Measurements from ENCODE around the gene ISG20L2.

Gene ISG20L2

DNA sequence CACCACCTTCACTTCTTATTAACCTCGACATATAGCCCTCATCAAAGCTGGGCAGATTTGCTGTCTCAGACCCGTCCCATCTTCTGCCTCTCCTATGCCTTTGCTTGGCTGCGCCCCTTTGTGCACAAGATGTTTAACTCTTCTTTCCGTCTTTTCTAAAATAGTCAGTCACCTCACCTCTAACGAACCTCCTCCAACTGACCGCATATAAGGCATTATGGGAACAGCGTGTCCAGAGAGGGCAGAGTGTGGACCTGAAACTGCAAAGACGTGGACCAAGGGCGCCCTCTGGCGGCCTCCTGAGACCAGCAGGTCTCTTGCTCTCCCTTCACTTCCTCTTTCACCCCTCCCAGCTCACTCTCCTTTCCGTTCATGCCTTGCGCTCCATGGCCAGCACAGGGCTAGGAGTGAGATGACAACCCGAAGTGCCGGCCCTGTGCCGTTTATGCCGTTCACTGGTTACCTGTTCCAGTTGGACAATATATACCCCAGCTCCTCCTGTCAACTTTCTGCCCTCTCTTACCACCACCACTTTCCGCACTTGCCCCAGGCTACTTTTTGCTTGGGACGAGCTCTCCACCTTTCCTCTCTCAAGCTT lies 2.8 kb downstream of the ISG20L2 start:
- H3K4me2 ChIP-seq (ENCODE audit: low read length): peak overlapping the region; percentile 87
- no peak overlapping the region for H2AFZ ChIP-seq (ENCODE audit: low read length)

GRCh38 chr1:156721535-156721934 lies 7.0 kb downstream of the ISG20L2 start:
- Histone ChIP-seq H2AFZ (ENCODE audit: low read length) (no peak overlapping the region), H3K36me3 (ENCODE audit: insufficient read depth, low read length) (peaks cover 72% of the 10 kb centered on the region), H3F3A (ENCODE audit: insufficient read depth, low read length) (no peaks in the 10 kb centered on the region), H3K27ac (ENCODE audit: low read depth, low read length, poor library complexity, severe bottlenecking) (no peak overlapping the region), H3K9me3 (ENCODE audit: low read length) (no peaks in the 10 kb centered on the region), H3K4me3 (ENCODE audit: low read depth, low read length, poor library complexity, severe bottlenecking) (no peak overlapping the region), H3K4me2 (ENCODE audit: low read length) (no peak overlapping the region), H4K20me1 (ENCODE audit: insufficient read depth, low read length) (peaks cover 3% of the 10 kb centered on the region; the same call in 1 of the 2 replicates), H3K9ac (ENCODE audit: low read length) (no peak overlapping the region), H3K27me3 (ENCODE audit: insufficient read depth, low read length) (no peaks in the 10 kb centered on the region), H3K4me1 (ENCODE audit: insufficient read depth, low read length, severe bottlenecking) (peaks cover 25% of the 10 kb centered on the region), H3K9me2 (ENCODE audit: low read depth, low read length) (no peaks in the 10 kb centered on the region), H3K79me2 (ENCODE audit: insufficient read depth, low read length) (peaks cover 28% of the 10 kb centered on the region)
- TF ChIP-seq EZH2 (IDR thresholded peaks at IDR 0.05; ENCODE audit: borderline replicate concordance, low read length) (no peak), CTCF (IDR thresholded peaks at IDR 0.05; ENCODE audit: low read length) (no peak)

More for the DNA sequence above, 2.8 kb downstream of the ISG20L2 start:
- no peaks in the 10 kb centered on the region for H3K9me3 ChIP-seq (ENCODE audit: low read length)
- H3K79me2 ChIP-seq (ENCODE audit: insufficient read depth, low read length): peaks cover 45% of the 10 kb centered on the region
- peak; percentile 95 for TF ChIP-seq CTCF (IDR thresholded peaks at IDR 0.05; ENCODE audit: low read length)
- TF ChIP-seq EZH2 (IDR thresholded peaks at IDR 0.05; ENCODE audit: borderline replicate concordance, low read length): no peak
- peak overlapping the region; percentile 100 for H3K4me3 ChIP-seq (ENCODE audit: low read depth, low read length, poor library complexity, severe bottlenecking)
- H3K9me2 ChIP-seq (ENCODE audit: low read depth, low read length): no peaks in the 10 kb centered on the region
- 0 out of 2 replicates have a peak, but pooled peaks cover 3% of the 10 kb centered on the region for H4K20me1 ChIP-seq (ENCODE audit: insufficient read depth, low read length)
- peaks cover 60% of the 10 kb centered on the region for H3K36me3 ChIP-seq (ENCODE audit: insufficient read depth, low read length)
- H3K27me3 ChIP-seq (ENCODE audit: insufficient read depth, low read length): no peaks in the 10 kb centered on the region
- peaks cover 48% of the 10 kb centered on the region for H3K4me1 ChIP-seq (ENCODE audit: insufficient read depth, low read length, severe bottlenecking)
- peak overlapping the region; percentile 100 for H3K9ac ChIP-seq (ENCODE audit: low read length)
- H3K27ac ChIP-seq (ENCODE audit: low read depth, low read length, poor library complexity, severe bottlenecking): peak overlapping the region; percentile 76
- H3F3A ChIP-seq (ENCODE audit: insufficient read depth, low read length): no peaks in the 10 kb centered on the region

DNA sequence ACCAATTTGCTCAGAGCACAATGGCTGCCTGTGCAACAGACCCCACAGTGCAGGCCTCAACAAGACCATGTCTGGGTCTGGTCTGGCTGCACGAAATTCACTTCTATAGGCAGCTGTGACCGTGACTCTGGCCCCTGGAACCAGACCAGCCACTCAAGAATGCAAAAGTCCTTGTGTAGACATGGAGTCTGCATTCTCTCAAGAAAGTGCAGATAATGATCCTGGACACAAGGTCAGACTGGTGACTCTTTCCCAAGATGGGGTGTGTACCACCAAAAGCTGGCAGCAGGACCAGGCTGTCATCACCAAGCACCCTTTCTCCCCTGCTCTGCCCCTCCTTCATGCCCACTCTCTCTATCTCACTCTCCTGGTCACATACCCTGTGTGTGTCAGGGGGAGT lies 7.4 kb downstream of the ISG20L2 start:
- Histone ChIP-seq H3K79me2 (ENCODE audit: insufficient read depth, low read length) (peaks cover 24% of the 10 kb centered on the region), H3K9ac (ENCODE audit: low read length) (no peak overlapping the region), H4K20me1 (ENCODE audit: insufficient read depth, low read length) (peaks cover 3% of the 10 kb centered on the region; the same call in 1 of the 2 replicates), H2AFZ (ENCODE audit: low read length) (no peak overlapping the region), H3K36me3 (ENCODE audit: insufficient read depth, low read length) (peaks cover 68% of the 10 kb centered on the region), H3K27me3 (ENCODE audit: insufficient read depth, low read length) (no peaks in the 10 kb centered on the region), H3K4me2 (ENCODE audit: low read length) (no peak overlapping the region), H3K4me1 (ENCODE audit: insufficient read depth, low read length, severe bottlenecking) (peaks cover 22% of the 10 kb centered on the region), H3F3A (ENCODE audit: insufficient read depth, low read length) (no peaks in the 10 kb centered on the region), H3K9me2 (ENCODE audit: low read depth, low read length) (no peaks in the 10 kb centered on the region), H3K4me3 (ENCODE audit: low read depth, low read length, poor library complexity, severe bottlenecking) (no peak overlapping the region), H3K27ac (ENCODE audit: low read depth, low read length, poor library complexity, severe bottlenecking) (no peak overlapping the region), H3K9me3 (ENCODE audit: low read length) (no peaks in the 10 kb centered on the region)
- no peak for TF ChIP-seq EZH2 (IDR thresholded peaks at IDR 0.05; ENCODE audit: borderline replicate concordance, low read length)
- no peak for TF ChIP-seq CTCF (IDR thresholded peaks at IDR 0.05; ENCODE audit: low read length)

Data from OCI-LY1 (cell line).